ENCODE results near the gene SNX25.

Gene SNX25

DNA sequence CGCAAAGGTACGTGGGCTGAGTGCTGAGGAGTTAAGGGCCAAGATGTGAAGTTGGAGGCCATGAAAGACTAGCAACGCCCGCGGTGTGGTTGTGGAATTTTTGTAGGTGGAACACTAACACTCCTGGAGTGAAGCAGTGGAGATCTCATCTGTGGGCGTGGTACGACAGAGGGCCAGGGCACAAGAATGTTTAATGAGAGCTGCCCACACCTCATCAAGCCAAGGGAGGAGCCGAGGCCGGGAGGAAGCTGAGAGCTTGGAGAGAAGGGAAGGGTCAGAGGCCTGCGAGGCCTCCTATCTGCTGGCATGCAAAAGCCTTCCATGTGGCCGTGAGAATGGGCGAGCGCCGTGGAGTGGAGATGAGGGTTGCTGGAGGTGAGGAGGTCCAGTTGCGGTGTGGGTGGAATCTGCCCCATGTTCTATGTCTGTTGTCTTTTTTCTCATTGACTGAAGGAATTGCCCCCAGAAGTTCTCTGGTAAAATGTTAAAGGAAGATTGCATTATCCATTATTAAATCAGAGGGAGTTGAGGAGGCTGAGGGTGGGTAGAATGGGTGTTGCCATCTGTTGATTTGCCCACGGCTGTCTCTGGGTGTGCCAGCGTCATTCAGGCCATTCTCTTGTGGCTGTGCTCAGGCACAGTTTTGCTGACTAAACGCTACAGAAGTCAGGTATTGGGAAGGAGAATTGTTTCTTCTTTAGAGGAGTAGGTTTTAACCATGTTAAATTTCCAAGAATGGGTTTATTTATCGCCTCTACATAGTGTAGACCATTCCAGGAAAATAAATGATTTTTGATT is 19.8 kb downstream of the SNX25 start:
- no peak for DNase-seq (ENCODE audit: low read depth)

DNA sequence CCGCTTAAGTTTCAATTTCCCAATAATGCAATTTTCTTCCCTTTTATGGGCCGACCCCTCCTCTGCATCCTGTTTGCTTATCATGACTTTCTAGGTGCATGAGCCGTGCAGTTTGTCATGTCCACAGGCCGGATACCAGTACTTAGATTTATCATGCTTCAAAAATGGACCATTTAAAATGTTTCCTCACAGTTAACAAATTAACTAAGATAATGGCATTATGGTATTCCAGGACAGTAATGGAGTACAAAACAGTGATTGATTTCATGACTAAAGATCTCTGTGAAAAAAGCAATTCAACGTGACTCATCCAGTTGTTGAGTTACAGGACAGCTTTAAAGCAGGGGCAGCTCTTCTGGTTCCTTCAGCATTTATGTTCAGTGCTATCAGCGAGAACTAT is 23.0 kb downstream of the SNX25 start:
- no peak overlapping the region for H3K4me3 ChIP-seq (ENCODE audit: control insufficient read depth, low read depth, low read length)
- TF ChIP-seq, protein P1, sequence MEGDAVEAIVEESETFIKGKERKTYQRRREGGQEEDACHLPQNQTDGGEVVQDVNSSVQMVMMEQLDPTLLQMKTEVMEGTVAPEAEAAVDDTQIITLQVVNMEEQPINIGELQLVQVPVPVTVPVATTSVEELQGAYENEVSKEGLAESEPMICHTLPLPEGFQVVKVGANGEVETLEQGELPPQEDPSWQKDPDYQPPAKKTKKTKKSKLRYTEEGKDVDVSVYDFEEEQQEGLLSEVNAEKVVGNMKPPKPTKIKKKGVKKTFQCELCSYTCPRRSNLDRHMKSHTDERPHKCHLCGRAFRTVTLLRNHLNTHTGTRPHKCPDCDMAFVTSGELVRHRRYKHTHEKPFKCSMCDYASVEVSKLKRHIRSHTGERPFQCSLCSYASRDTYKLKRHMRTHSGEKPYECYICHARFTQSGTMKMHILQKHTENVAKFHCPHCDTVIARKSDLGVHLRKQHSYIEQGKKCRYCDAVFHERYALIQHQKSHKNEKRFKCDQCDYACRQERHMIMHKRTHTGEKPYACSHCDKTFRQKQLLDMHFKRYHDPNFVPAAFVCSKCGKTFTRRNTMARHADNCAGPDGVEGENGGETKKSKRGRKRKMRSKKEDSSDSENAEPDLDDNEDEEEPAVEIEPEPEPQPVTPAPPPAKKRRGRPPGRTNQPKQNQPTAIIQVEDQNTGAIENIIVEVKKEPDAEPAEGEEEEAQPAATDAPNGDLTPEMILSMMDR (conservative IDR thresholded peaks at IDR 0.05; ENCODE audit: control insufficient read depth, insufficient read depth, low read depth, low read length) = no peak
- DNase-seq (ENCODE audit: low read depth) = peak; percentile 62

More for the DNA sequence above, 19.8 kb downstream of the SNX25 start:
- TF ChIP-seq, protein P1 (conservative IDR thresholded peaks at IDR 0.05; ENCODE audit: control insufficient read depth, insufficient read depth, low read depth, low read length) = no peak
- H3K4me3 ChIP-seq (ENCODE audit: control insufficient read depth, low read depth, low read length) = no peak overlapping the region

DNA sequence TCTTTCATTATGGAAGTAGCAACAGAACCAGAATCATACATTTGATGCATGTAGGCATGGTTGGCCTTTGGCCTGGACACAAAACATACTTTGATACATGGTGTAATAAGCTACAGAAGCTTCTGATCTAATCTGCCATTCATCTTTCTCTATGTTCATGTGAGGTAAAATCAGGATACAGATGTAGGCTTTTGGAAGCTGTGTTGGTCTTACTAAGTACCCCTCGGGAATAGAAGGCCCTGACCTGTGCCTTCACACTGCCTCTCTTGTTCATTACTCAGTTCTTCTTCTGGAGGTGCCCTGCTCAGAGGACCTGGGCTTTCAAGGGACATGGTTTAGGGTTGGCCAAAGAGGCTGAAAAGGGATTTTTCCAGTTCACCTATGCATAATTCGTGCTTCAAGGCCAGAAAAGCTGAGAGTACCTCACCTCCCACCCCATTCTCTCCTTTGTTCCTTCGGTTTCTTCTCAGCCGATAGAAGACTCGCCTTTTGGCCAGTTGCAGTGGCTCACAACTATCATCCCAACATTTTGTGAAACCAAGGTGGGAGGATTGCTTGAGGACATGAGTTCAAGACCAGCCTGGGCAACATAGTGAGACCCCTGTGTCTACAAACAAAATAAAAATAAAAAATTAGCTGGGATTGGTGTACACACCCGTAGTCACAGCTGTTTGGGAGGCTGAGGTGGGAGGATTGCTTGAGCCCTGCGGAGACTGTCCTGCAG is 25.9 kb downstream of the SNX25 start:
- peak; percentile 70 for DNase-seq (ENCODE audit: low read depth)
- TF ChIP-seq, protein P1 (conservative IDR thresholded peaks at IDR 0.05; ENCODE audit: control insufficient read depth, insufficient read depth, low read depth, low read length) = no peak
- no peak overlapping the region for H3K4me3 ChIP-seq (ENCODE audit: control insufficient read depth, low read depth, low read length)

DNA sequence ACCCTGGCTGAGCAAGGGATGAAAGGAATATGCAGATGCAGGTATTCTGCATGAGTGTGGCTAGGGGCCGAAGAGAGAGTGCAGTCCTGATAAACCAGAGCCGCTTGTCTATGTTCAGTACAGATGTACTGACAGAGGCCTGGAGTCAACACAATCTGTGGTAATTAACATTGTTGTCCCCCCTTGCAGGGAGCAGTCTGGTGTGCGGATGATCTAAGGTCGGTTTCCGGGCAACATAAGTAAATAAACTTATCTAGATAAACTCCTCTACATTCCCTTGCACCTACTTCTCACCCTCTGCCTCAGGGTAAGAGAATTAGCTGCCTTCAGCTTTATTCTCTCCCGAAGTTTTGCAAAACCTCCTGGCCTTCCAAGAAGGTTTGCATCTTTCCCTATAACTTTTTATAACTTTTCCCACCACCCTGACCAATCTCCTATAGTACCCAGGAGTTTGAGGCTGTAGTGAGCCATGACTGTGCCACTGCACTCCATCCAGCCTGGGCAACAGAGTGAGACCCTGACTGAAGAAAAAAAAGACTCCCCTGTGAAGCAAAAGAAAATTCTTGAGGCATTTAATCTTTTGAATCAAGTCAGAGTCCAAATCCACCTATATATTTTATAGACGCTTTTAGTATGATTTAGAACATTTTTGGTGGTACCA is 26.6 kb downstream of the SNX25 start:
- DNase-seq (ENCODE audit: low read depth) = peak; percentile 41
- TF ChIP-seq, protein P1 (conservative IDR thresholded peaks at IDR 0.05; ENCODE audit: control insufficient read depth, insufficient read depth, low read depth, low read length) = no peak

DNA sequence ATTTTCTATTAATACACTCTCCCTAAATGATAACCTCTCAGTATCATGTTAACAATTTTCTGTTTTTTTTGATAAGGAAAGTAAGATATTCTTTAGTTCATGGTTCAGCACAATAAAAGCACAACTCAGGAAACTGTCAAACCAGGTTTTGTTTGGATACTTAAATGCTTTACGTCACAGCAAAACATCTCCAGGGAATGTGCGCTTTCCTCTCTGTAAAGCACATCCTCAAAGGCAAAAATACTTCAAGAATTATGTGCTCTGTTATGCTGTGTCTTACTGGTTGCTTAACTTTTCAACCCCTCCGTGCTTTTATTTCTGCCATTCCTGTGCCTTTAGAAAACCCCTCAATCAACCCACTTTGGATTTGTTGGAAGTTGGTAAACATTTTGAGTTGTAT is 27.8 kb downstream of the SNX25 start:
- DNase-seq (ENCODE audit: low read depth) = peak; percentile 83
- no peak overlapping the region for H3K4me3 ChIP-seq (ENCODE audit: control insufficient read depth, low read depth, low read length)
- TF ChIP-seq, protein P1 (conservative IDR thresholded peaks at IDR 0.05; ENCODE audit: control insufficient read depth, insufficient read depth, low read depth, low read length) = no peak

More for the DNA sequence above, 26.6 kb downstream of the SNX25 start:
- H3K4me3 ChIP-seq (ENCODE audit: control insufficient read depth, low read depth, low read length) = no peak overlapping the region

DNA sequence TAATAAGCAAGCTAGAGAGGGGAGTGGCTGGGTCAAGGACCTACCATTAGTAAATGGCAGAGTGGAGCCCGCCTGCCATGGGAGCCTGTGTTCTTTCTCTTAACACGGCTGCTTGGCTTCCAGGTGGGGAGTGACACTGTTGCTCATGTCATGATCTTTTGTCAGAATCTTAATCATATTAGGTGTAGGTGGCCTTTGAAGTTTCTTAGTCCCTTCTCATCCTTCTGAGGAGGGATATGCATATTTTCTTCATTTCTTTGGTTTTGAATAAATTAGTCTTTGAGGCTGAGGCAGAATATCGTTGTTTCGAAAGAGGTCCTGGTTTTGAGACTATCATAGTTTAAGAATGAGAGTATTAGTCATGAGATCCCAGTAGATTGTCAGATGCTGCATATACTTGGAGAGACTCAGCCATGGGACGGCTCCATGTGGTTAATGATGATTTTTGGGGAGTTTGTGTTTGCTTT is 28.9 kb downstream of the SNX25 start:
- no peak overlapping the region for H3K4me3 ChIP-seq (ENCODE audit: control insufficient read depth, low read depth, low read length)
- DNase-seq (ENCODE audit: low read depth) = peak; percentile 87
- TF ChIP-seq, protein P1 (conservative IDR thresholded peaks at IDR 0.05; ENCODE audit: control insufficient read depth, insufficient read depth, low read depth, low read length) = no peak

Measured in fibroblast of mammary gland (primary cell).